Sigmoid colon (tissue), 7 donors: Measurements from ENCODE around the gene RAB14. TPM values are rescaled to one million over a fixed set of nuclear protein-coding genes. Genes with fewer than 3 reads are reported as not detected.
"Not testable (repeated sequence)": the region's sequence is repeated elsewhere in the genome, so short reads cannot be mapped to it uniquely, and the experiment has no call there.

Source experiments
- DNase-seq: peaks from one replicate; pipeline ENCODE4 v3.0.0-alpha.2; 2019
- H3K27ac ChIP-seq, 4 donors: fragments of 200-600 bp; sonication (generic); one replicate each; pipeline ENCODE4 v1.5.1; 2016 to 2019; ENCODE audit warnings: mild to moderate bottlenecking in 1 of 4
- H3K27me3 ChIP-seq, 3 donors: fragments of 200-600 bp; sonication (generic); one replicate each; pipeline ENCODE4 v1.5.1; 2019; ENCODE audit warnings: mild to moderate bottlenecking in 1 of 3
- H3K36me3 ChIP-seq, 4 donors: fragments of 200-600 bp; sonication (generic); one replicate each; pipeline ENCODE4 v1.5.1; 2016 to 2019
- H3K4me1 ChIP-seq, 4 donors: fragments of 200-600 bp; sonication (generic); one replicate each; pipeline ENCODE4 v1.5.1; 2017 to 2019
- H3K4me3 ChIP-seq, 4 donors: fragments of 200-600 bp; sonication (generic); one replicate each; pipeline ENCODE4 v1.5.1; 2017 to 2019; ENCODE audit warnings: mild to moderate bottlenecking in 2 of 4, moderate library complexity in 1 of 4
- H3K9me3 ChIP-seq, 4 donors: fragments of 200-600 bp in 3 of 4; sonication (generic) in 3 of 4; one replicate each; pipeline versions ENCODE4 v1.5.1 to v1.6.1; 2013 to 2019
- CTCF ChIP-seq, 4 experiments: fragments of 450-650 bp in 3 of 4; fragments of 200-600 bp in 1 of 4; IDR thresholded peaks; one replicate each; pipeline ENCODE4 v1.5.1; 2016 to 2019; ENCODE audit warnings: antibody characterized with exemption in 4 of 4, mild to moderate bottlenecking in 3 of 4, moderate library complexity in 2 of 4
- EP300 ChIP-seq, 4 donors: sonication (generic); formaldehyde crosslinking; IDR thresholded peaks; one replicate each; pipeline ENCODE4 v1.6.1; 2017; ENCODE audit warnings: antibody characterized with exemption in 4 of 4
- POLR2A ChIP-seq, 2 donors: fragments of 450-650 bp; IDR thresholded peaks; one replicate each; pipeline ENCODE4 v1.6.1; 2016; ENCODE audit warnings: antibody characterized with exemption in 2 of 2, mild to moderate bottlenecking in 2 of 2, moderate library complexity in 2 of 2
- POLR2AphosphoS5 ChIP-seq, 4 donors: sonication (generic); formaldehyde crosslinking; IDR thresholded peaks; one replicate each; pipeline ENCODE4 v1.6.1; 2017; ENCODE audit warnings: antibody characterized with exemption in 4 of 4
- WGBS, 2 donors: extraction: QIAGEN DNeasy Blood & Tissue Kit; methylation state at CpG; one replicate each; pipeline ENCODE4 v1.1.7; 2013; 5-methylcytosine and 5-hydroxymethylcytosine counted together
- intact Hi-C: fragments of 100-400 bp; cut with DNase I; formaldehyde crosslinking; loops from one replicate; pipeline ENCODE4 v1.15.1; 2023
- polyA plus RNA-seq, 3 donors: library from polyadenylated mRNA; stranded (reverse); fragments of 200-250 nt; gene quantifications; one replicate each; pipeline ENCODE4 v1.2.3, GENCODE V29; 2013
- total RNA-seq, 4 donors: library from RNA; depleted of rRNA; stranded (reverse); fragments of >200 nt; gene quantifications; one replicate each; pipeline ENCODE4 v1.1.0, GENCODE V29; 2016
- donor health status: healthy with polysubstance abuse.
- donor health status: Bipolar disorder and iron deficiency.
- donor health status: healthy.

RAB14 gene
- total and polyA plus RNA-seq, 7 donors: 28.2 to 61.7 (median 33.2) TPM

DNA sequence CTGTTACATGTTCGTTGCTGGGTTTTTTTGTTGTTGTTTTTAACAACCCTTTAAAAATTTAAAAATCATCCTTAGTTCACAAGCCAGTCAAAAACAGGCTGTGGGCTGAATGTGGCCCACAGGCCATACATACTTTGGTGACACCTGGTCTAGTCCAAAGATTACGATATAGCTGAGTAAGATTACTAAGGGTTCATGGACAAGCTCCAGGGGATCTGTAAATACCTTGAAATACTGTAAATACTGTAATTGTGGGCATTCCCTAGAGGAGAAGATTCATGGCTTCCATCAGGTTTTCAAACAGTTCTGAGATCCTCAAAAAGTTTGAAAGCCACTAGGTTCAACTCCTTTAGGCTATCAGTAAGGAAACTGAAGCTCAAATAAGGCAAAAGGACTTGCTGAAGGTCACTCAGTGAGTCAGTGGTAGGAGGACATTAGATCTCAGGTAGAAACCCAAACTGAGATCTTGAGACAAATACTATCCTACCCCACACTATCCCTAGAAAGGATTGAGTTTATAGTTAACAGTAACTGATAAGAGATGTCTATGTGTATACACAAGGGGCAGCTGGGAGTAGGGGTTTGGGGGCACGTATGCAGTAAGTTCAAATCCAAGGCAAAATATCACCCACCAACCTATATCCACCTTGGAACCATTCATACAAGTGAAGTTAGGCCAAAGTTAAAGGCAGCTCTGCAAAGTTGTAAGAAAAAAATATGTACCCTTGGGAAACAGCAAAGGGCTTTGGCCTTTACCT, 17.8 kb downstream of the RAB14 start:
- no peaks in the 10 kb centered on the region for H3K27me3 ChIP-seq
- H3K4me1 ChIP-seq: peaks cover 0 to 83% (median 45%) of the 10 kb centered on the region in 4 donors
- no peak overlapping the region for H3K4me3 ChIP-seq
- H3K9me3 ChIP-seq: no peaks in the 10 kb centered on the region
- no peak for TF ChIP-seq EP300 (IDR thresholded peaks at IDR 0.05)
- TF ChIP-seq CTCF (IDR thresholded peaks at IDR 0.05): no peak
- no peak for TF ChIP-seq POLR2AphosphoS5 (IDR thresholded peaks at IDR 0.05)
- TF ChIP-seq POLR2A (IDR thresholded peaks at IDR 0.05): no peak
- intact Hi-C loops: no loop called here
- H3K36me3 ChIP-seq: peaks cover 0 to 49% (median 3%) of the 10 kb centered on the region in 4 donors
- 73 to 78% methylated on average over 3 of the region's 3 CpGs for WGBS, 2 donors
- DNase-seq: no peak
- peak overlapping the region in 1 of 4 donors; percentile 26 for H3K27ac ChIP-seq

- H3K4me1 ChIP-seq: peaks cover 0 to 75% (median 41%) of the 10 kb centered on the region in 4 donors
Measured at GRCh38 chr9:121182989-121183388, 18.7 kb downstream of the RAB14 start.

DNA sequence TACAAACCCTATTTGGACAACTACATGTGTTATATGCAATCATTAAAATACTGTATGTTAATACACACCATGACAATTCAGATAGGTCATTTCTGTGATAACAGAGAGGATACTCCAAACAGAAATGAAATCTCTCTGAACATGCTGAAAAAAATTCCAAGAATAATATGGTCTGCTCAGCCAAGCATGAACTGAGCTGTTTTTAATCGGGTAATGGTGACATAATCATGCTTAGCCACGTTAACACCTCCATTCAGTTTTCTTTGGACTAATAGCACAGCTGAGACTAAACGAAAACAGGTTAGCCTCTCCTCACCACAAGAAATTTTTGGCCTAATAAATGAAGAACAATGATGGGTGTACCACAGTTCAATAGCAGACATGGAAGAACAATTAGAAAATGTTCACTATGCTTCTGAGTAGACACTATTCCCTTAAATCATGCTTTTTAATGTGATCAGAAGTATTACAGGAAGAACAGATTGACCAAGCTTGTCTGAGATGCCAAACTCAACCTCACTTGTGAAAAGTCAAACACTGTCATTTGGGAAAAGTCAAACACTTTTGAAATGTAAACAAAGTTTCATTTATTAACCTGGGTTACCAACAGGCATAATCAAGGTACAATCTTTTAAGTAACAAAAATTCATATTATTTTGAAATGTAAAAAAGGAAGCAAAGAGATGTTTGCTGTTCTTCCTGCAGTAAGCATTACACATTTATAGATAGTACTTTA, 19.4 kb downstream of the RAB14 start:
- no peak for DNase-seq
- no peak overlapping the region for H3K27ac ChIP-seq
- peaks cover 0 to 61% (median 3%) of the 10 kb centered on the region in 4 donors for H3K36me3 ChIP-seq
- H3K4me3 ChIP-seq: no peak overlapping the region
- intact Hi-C loops: no loop called here
- WGBS, 2 donors: 89 to 91% methylated on average over 3 of the region's 3 CpGs
- H3K27me3 ChIP-seq: no peaks in the 10 kb centered on the region
- TF ChIP-seq POLR2AphosphoS5 (IDR thresholded peaks at IDR 0.05) (no peak), EP300 (IDR thresholded peaks at IDR 0.05) (no peak), CTCF (IDR thresholded peaks at IDR 0.05) (no peak), POLR2A (IDR thresholded peaks at IDR 0.05) (no peak)
- no peaks in the 10 kb centered on the region for H3K9me3 ChIP-seq
- peaks cover 0 to 68% (median 34%) of the 10 kb centered on the region in 4 donors for H3K4me1 ChIP-seq

More at GRCh38 chr9:121182989-121183388, 18.7 kb downstream of the RAB14 start:
- DNase-seq: no peak
- intact Hi-C loops: no loop called here
- Histone ChIP-seq H3K27me3 (no peaks in the 10 kb centered on the region), H3K9me3 (no peaks in the 10 kb centered on the region), H3K27ac (peak overlapping the region in 1 of 4 donors; percentile 26), H3K36me3 (peaks cover 0 to 55% (median 3%) of the 10 kb centered on the region in 4 donors), H3K4me3 (no peak overlapping the region)
- TF ChIP-seq POLR2A (IDR thresholded peaks at IDR 0.05) (no peak), CTCF (IDR thresholded peaks at IDR 0.05) (no peak), EP300 (IDR thresholded peaks at IDR 0.05) (no peak), POLR2AphosphoS5 (IDR thresholded peaks at IDR 0.05) (no peak)

DNA sequence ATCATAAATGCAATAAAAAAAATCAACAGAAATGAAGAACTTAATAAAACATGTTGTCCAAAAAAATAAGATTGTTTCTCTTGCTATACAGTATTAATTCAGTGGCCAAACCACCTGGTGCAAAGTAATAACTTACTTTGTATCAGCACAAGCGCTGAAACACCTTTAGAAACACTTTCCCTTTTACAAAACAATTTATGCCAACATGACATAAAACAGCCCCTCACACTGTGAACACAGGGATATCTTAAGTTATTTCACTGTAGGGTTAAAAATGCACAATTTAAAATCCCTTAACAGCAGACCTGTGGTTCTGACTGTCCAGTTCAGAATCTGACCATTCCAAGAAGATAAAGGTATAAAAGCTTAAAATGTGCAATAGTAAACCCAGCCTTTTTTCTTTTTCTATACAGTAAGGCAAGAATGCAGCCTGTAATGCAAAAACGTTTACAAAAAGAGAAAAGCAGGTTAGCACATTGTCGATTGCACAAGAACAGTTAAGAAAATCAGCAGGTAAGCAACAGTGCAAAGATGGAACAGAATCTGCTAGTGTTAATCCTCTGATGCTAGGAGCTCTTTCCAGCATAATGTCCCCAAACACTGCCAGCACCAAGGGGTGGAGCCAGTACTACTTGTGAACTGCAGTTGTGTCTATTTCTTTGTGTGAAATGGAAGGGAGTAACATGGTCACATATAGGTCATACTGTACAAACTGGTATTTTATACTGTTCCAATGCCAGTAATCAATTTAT, 21.6 kb downstream of the RAB14 start:
- DNase-seq: no peak
- Histone ChIP-seq H3K4me1 (peaks cover 0 to 46% (median 22%) of the 10 kb centered on the region in 4 donors), H3K9me3 (no peaks in the 10 kb centered on the region), H3K4me3 (no peak overlapping the region), H3K27ac (no peak overlapping the region), H3K36me3 (peaks cover 0 to 59% (median 3%) of the 10 kb centered on the region in 4 donors), H3K27me3 (no peaks in the 10 kb centered on the region)
- intact Hi-C loops: no loop called here
- WGBS, 2 donors: 78 to 88% methylated on average over 3 of the region's 3 CpGs
- TF ChIP-seq POLR2A (IDR thresholded peaks at IDR 0.05): no peak
- TF ChIP-seq POLR2AphosphoS5 (IDR thresholded peaks at IDR 0.05): no peak
- TF ChIP-seq CTCF (IDR thresholded peaks at IDR 0.05): no peak
- no peak for TF ChIP-seq EP300 (IDR thresholded peaks at IDR 0.05)

DNA sequence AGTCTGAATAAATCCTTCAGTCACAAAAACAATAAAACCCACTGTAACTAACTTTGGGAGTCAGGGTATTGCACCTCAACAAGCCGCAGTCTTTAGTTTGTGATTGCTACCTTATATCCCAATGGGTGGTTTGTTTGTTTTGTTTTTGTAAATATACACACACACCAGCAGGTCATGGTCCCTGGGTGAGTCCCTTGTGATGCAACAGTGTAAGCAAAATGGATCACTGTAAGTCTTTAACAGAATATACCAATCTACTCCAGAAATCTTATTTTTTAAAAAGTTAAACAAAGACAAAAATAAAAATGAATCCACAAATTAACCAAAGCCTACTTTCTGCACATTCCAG, 22.3 kb downstream of the RAB14 start:
- 39 to 74% methylated on average over 1 of the region's 1 CpG for WGBS, 2 donors
- H3K27me3 ChIP-seq, H3K9me3 ChIP-seq, H3K4me3 ChIP-seq, DNase-seq, intact Hi-C loops, H3K27ac ChIP-seq: not testable (repeated sequence)
- peaks cover 0 to 66% (median 3%) of the 10 kb centered on the region in 4 donors for H3K36me3 ChIP-seq
- H3K4me1 ChIP-seq: peaks cover 0 to 38% (median 19%) of the 10 kb centered on the region in 4 donors
